Measurements from ENCODE around the gene SUFU.

GRCh38 chr10:102457591-102458150, 46.1 kb upstream of the SUFU start:
- TF ChIP-seq GATA3 (IDR thresholded peaks at IDR 0.05; ENCODE audit: low read depth, low read length) (no peak), GATA2 (IDR thresholded peaks at IDR 0.05; ENCODE audit: low read depth, low read length) (no peak)

Data from SH-SY5Y (cell line).